Hepatocyte (in vitro differentiated cells): Measurements from ENCODE around the gene ARHGAP22.

Experiments used
- CTCF ChIP-seq: fragments of 200-600 bp; sonication (generic); IDR thresholded peaks from 2 replicates; pipeline ENCODE4 v1.5.1; 2016; ENCODE audit warnings: antibody characterized with exemption, mild to moderate bottlenecking; ENCODE audit not compliant: poor library complexity
- EZH2 ChIP-seq: fragments of 200-600 bp; sonication (generic); IDR thresholded peaks from 2 replicates; pipeline ENCODE4 v1.6.1; 2016; ENCODE audit warnings: antibody characterized with exemption, mild to moderate bottlenecking, borderline replicate concordance
- EZH2phosphoT487 ChIP-seq: fragments of 200-600 bp; sonication (generic); IDR thresholded peaks from one replicate; pipeline ENCODE4 v1.6.1; 2018; ENCODE audit warnings: antibody characterized with exemption, mild to moderate bottlenecking, low read depth, moderate library complexity; ENCODE audit not compliant: unreplicated experiment, severe bottlenecking

GRCh38 chr10:48623607-48624132 lies 18.8 kb upstream of the ARHGAP22 start:
- TF ChIP-seq CTCF = no peak
- no peak for TF ChIP-seq EZH2
- TF ChIP-seq EZH2phosphoT487 = no peak
